ENCODE measurements around the gene TRPV5. TPM values are rescaled to one million over a fixed set of nuclear protein-coding genes. Genes with fewer than 3 reads are reported as not detected.

Gene TRPV5
- total RNA-seq, 3 donors from 2014 or later, result 0.15 to 1.3 TPM; not detected in 1

DNA sequence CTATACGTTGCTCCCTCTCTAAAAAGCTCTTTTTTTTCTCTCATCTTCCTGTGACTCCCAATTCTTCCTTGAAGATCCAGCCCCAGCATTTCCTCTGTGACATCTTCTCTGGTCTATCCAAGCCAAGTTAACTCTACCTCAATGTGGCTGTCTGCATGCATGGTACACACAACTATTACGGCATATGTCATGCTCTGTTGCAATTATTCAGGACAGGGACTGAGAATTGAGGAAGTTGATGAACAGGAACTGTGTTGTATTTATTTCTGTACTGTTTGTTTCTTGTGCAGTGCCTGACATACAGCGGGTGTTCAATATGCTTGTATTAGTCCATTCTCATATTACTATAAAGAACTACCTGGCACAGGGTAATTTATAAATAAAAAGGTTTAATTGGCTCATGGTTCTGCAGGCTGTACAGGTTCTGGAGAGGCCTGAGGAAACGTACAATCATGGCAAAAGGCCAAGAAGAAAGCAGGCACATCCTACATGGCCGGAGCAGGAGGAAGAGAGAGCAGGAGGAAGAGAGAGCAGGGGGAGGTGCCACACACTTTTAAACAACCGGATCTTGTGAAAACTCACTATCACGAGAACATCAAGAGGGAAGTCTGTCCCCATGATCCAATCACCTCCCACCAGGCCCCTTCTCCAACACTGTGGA lies 6.3 kb downstream of the TRPV5 start:
- intact Hi-C loops (cut with DNase I; ENCODE audit: low total_unique reads), result no loop called here
- no peaks in the 10 kb centered on the region for H3K4me1 ChIP-seq
- TF ChIP-seq, protein P1, sequence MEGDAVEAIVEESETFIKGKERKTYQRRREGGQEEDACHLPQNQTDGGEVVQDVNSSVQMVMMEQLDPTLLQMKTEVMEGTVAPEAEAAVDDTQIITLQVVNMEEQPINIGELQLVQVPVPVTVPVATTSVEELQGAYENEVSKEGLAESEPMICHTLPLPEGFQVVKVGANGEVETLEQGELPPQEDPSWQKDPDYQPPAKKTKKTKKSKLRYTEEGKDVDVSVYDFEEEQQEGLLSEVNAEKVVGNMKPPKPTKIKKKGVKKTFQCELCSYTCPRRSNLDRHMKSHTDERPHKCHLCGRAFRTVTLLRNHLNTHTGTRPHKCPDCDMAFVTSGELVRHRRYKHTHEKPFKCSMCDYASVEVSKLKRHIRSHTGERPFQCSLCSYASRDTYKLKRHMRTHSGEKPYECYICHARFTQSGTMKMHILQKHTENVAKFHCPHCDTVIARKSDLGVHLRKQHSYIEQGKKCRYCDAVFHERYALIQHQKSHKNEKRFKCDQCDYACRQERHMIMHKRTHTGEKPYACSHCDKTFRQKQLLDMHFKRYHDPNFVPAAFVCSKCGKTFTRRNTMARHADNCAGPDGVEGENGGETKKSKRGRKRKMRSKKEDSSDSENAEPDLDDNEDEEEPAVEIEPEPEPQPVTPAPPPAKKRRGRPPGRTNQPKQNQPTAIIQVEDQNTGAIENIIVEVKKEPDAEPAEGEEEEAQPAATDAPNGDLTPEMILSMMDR (IDR thresholded peaks at IDR 0.05), result no peak
- TF ChIP-seq POLR2A (IDR thresholded peaks at IDR 0.05) (no peak), POLR2AphosphoS5 (IDR thresholded peaks at IDR 0.05) (no peak)
- no peak for DNase-seq (ENCODE audit: low spot score in 2 of 2)
- H3K9me3 ChIP-seq, result no peaks in the 10 kb centered on the region
- no peaks in the 10 kb centered on the region for H3K27me3 ChIP-seq
- no peak overlapping the region for H3K27ac ChIP-seq
- H3K4me3 ChIP-seq, result no peak overlapping the region
- H3K36me3 ChIP-seq, result no peaks in the 10 kb centered on the region

DNA sequence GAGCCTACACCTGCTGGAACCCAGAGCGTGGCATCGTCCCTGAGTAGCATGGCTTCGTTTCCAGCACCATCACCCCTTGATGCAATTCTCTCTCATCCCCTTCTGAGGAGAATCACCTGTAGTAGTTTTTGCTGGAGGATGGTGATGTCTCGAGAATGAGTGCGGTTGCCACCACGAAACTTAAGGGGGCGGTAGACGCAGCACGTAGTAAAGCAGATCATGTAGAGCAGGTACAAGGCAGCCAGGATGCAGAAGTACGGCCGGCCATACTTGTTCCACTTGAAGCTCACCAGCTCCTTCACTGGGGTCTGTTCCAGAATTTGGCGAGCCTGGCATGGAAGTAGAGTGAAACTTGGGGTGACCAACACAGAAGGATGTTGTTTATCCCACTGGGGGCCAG lies 8.1 kb downstream of the TRPV5 start:
- Histone ChIP-seq H3K4me3 (no peak overlapping the region), H3K27me3 (no peaks in the 10 kb centered on the region), H3K9me3 (no peaks in the 10 kb centered on the region), H3K36me3 (no peaks in the 10 kb centered on the region), H3K27ac (no peak overlapping the region), H3K4me1 (no peaks in the 10 kb centered on the region)
- DNase-seq (ENCODE audit: low spot score in 2 of 2), result no peak
- intact Hi-C loops (cut with DNase I; ENCODE audit: low total_unique reads), result no loop called here
- TF ChIP-seq POLR2AphosphoS5 (IDR thresholded peaks at IDR 0.05) (no peak), POLR2A (IDR thresholded peaks at IDR 0.05) (no peak)
- TF ChIP-seq, protein P1 (IDR thresholded peaks at IDR 0.05), result no peak

DNA sequence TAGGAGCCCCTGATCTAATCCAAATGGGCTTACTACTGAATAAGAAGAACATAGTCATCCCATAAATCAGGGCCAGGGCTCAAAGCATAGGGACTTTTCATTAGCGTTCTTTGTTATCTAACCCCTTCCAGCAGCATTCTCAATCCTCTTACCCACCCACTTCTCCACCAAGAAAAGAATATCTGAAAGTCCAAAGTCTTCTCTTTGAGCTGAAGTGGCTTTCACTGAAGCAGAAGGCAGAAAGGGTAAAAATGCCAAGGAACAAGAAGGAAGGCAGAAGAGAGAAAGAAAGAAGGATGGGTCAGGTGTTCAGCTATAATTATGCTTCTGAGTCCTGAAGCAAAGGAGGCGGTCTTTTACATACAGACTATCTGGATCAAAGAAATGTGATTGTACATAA lies 10.2 kb downstream of the TRPV5 start:
- H3K9me3 ChIP-seq, result no peaks in the 10 kb centered on the region
- H3K27ac ChIP-seq, result no peak overlapping the region
- no peaks in the 10 kb centered on the region for H3K27me3 ChIP-seq
- intact Hi-C loops (cut with DNase I; ENCODE audit: low total_unique reads), result no loop called here
- H3K4me1 ChIP-seq, result no peaks in the 10 kb centered on the region
- no peak overlapping the region for H3K4me3 ChIP-seq
- TF ChIP-seq, protein P1 (IDR thresholded peaks at IDR 0.05), result no peak
- TF ChIP-seq POLR2A (IDR thresholded peaks at IDR 0.05) (no peak), POLR2AphosphoS5 (IDR thresholded peaks at IDR 0.05) (no peak)
- no peak for DNase-seq (ENCODE audit: low spot score in 2 of 2)
- no peaks in the 10 kb centered on the region for H3K36me3 ChIP-seq

DNA sequence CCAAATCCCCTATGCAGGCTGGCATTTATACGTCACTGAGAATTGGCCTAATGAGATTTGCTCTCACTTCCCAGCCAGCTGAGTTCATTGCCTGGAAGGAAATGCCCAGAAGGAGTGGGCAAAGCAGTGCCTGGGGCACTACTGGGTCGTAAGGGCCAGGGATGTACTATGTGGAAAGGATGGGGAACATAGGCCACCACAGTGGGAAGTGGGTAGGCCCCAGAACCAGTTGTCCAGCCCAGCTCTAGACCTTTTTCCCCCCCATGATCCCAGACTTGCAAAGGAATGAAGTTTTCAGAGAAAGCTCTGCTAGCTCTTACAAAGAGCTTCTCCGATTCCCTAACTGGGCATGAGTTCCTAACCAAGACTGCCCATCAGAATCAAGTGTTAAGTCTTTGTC lies 13.9 kb downstream of the TRPV5 start:
- no peak for DNase-seq (ENCODE audit: low spot score in 2 of 2)
- Histone ChIP-seq H3K4me1 (no peaks in the 10 kb centered on the region), H3K4me3 (no peak overlapping the region), H3K27me3 (no peaks in the 10 kb centered on the region), H3K9me3 (no peaks in the 10 kb centered on the region), H3K36me3 (no peaks in the 10 kb centered on the region), H3K27ac (no peak overlapping the region)
- TF ChIP-seq POLR2A (IDR thresholded peaks at IDR 0.05), result no peak
- TF ChIP-seq POLR2AphosphoS5 (IDR thresholded peaks at IDR 0.05), result no peak
- TF ChIP-seq, protein P1 (IDR thresholded peaks at IDR 0.05), result no peak
- intact Hi-C loops (cut with DNase I; ENCODE audit: low total_unique reads), result no loop called here

DNA sequence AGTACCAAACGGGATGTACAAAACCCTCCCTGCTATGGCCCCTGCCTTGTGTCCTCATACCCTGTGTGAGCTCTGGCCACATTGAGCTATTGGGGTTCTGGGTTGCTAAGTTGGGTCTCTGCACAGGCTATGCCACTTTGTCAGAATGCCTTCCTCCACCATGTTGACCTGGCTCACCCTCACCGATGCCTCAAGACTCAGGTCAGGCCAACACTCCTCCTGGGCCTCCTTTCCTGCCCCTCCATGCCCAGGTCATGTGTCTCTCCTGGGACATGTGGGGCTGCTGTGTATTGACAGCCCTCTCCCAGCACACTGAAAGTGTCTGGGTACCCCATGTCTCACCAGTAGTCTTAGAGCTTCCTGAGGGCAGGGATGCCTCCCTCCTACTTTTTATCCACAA lies 14.6 kb downstream of the TRPV5 start:
- H3K27me3 ChIP-seq, result no peaks in the 10 kb centered on the region
- no peaks in the 10 kb centered on the region for H3K4me1 ChIP-seq
- no peaks in the 10 kb centered on the region for H3K9me3 ChIP-seq
- TF ChIP-seq POLR2AphosphoS5 (IDR thresholded peaks at IDR 0.05) (no peak), POLR2A (IDR thresholded peaks at IDR 0.05) (no peak)
- TF ChIP-seq, protein P1 (IDR thresholded peaks at IDR 0.05), result no peak
- no peak overlapping the region for H3K4me3 ChIP-seq
- H3K36me3 ChIP-seq, result no peaks in the 10 kb centered on the region
- DNase-seq (ENCODE audit: low spot score in 2 of 2), result no peak
- H3K27ac ChIP-seq, result no peak overlapping the region
- intact Hi-C loops (cut with DNase I; ENCODE audit: low total_unique reads), result no loop called here
